Measurements from ENCODE around the gene ADD1.
A peak's percentile ranks its signal among the peaks of the same experiment; 100 is the strongest.

Gene ADD1

DNA sequence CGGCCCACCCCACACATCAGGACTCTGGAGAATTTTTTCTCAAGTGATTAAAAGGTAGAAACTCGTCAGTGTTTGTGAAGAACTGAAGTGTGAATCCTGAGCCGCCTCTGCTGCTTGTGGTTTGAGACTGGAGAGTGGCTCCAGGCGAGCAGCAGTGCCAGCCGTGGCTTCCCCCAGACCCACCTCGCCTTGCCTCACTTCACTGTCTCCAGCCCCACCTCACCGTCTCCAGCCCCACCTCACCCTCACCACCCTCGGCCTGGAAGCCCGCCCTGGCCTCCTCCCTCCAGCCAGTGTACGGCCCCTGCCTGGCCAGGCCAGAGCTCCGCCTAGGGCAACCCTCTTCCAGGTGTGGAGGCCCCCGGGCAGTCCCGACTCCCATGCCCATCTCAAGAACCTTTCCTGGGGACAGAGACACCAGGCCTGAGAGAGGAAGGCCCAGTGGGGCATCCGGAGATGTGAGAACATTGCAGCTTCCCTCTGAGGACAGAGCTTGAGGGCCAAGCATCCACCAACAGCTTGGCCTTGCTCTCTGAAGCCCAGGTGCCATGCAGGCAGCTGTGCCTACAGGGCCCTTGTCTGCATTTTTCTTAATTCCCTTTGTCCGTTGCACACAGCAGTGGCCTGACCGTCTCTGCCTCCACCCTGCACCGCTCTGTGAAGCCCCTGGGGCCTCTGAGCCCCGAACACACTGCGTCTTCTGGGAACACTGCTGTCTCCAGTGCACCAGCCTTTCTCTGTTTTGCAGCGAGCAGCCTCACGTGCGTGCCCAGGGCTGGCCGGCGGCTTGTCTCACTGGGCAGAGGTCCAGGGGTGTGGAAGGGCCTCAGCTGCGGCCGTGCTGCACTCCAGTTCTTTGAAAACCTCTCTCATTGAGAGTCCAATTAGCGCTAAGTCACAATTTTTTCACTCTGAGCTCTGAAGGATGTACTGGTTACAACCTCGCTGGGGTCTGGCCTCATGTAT is 37.0 kb upstream of the ADD1 start:
- TF ChIP-seq, protein P1, sequence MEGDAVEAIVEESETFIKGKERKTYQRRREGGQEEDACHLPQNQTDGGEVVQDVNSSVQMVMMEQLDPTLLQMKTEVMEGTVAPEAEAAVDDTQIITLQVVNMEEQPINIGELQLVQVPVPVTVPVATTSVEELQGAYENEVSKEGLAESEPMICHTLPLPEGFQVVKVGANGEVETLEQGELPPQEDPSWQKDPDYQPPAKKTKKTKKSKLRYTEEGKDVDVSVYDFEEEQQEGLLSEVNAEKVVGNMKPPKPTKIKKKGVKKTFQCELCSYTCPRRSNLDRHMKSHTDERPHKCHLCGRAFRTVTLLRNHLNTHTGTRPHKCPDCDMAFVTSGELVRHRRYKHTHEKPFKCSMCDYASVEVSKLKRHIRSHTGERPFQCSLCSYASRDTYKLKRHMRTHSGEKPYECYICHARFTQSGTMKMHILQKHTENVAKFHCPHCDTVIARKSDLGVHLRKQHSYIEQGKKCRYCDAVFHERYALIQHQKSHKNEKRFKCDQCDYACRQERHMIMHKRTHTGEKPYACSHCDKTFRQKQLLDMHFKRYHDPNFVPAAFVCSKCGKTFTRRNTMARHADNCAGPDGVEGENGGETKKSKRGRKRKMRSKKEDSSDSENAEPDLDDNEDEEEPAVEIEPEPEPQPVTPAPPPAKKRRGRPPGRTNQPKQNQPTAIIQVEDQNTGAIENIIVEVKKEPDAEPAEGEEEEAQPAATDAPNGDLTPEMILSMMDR (conservative IDR thresholded peaks at IDR 0.05; ENCODE audit: low read depth, low read length) = no peak
- DNase-seq (ENCODE audit: low read depth) = peak; percentile 57
- H3K4me3 ChIP-seq (ENCODE audit: low read depth, low read length) = no peak overlapping the region

DNA sequence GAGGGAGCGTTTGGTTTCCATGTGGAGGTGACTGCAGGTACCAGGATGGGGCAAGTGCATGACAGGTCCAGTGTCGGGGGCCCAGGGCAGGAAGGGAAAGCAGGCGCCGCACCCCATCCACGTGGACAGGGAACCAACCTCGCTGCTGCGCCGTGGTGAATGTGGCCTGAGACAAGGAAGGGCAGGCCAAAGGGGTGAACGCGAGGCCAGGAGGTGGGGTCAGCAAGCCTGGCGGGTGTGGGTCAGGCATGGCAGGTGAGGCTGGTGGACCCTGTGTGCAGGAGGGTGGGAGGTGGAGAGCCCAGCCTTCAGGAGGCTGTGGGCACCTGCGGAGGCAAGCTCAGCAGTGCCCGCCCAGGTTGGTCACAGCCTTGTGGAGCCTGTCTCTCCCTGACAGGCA is 36.1 kb upstream of the ADD1 start:
- no peak for DNase-seq (ENCODE audit: low read depth)
- TF ChIP-seq, protein P1 (conservative IDR thresholded peaks at IDR 0.05; ENCODE audit: low read depth, low read length) = no peak
- no peak overlapping the region for H3K4me3 ChIP-seq (ENCODE audit: low read depth, low read length)

DNA sequence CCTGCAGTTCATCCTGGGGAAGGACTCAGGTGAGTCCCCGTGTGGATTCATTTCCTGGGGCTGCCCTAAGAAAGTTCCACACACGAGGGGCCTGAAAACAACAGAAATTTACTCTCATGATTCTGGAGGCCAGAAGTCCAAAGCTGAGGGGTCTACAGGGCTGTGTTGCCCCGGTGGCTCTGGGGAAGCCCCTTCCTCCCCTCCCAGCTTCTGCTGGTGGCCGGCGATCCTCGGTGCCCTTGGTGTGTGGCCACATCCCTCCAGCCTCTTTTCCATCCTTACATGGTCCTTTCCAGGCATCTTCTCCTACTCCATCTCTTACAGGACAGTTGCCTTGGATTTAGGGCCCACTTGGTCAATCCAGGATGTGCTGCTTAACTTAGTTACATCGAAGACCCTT is 35.6 kb upstream of the ADD1 start:
- DNase-seq (ENCODE audit: low read depth) = no peak
- TF ChIP-seq, protein P1 (conservative IDR thresholded peaks at IDR 0.05; ENCODE audit: low read depth, low read length) = no peak
- H3K4me3 ChIP-seq (ENCODE audit: low read depth, low read length) = no peak overlapping the region

DNA sequence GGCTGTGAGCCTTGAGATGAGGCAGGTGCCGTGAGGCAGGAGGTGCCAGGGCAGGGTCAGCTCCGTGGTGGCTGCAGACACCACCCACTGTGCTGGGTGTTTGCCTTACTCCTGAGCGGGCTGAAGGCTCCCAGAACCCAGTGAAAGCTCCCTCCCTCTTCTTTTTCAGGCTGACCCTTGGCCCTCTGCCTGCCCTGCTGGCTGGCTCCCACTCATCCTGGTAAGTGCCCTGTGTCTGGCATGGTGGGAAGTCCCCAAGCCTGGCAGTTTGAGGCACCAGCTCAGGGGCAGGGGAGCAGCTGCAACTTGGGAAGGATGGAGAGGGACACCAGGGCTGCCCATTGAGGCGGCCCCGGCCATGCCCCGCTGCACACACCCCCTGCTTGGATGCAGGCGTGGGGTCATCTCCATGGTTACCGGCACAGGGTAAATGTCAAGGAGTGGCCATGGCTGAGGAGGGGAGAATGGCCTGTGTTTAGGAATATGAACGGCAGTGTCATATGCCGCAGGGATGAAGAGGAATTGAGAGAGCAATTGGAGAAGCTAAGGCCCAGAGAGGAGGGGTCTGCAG is 33.9 kb upstream of the ADD1 start:
- no peak overlapping the region for H3K4me3 ChIP-seq (ENCODE audit: low read depth, low read length)
- no peak for DNase-seq (ENCODE audit: low read depth)
- TF ChIP-seq, protein P1 (conservative IDR thresholded peaks at IDR 0.05; ENCODE audit: low read depth, low read length) = no peak

DNA sequence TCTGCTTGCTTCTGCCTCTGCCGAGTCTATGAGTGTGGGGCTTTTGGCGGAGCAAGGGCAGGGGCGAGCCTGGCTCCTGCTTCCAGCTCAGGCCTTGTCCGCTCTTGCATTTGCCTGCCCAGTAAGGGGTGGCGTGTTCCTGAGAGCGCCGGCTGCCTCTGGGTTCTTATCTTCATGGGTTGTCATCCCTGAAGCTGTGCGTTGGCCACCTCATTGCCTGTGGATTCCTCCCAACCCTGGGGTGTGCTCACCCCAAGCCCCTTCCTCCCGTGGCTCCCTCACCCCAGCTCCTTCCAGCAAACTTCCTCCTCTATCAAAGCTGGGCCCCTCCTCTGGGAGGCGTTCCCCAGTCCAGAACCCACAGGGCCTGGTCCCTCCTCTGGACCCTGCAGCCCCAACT is 33.3 kb upstream of the ADD1 start:
- TF ChIP-seq, protein P1 (conservative IDR thresholded peaks at IDR 0.05; ENCODE audit: low read depth, low read length) = no peak
- DNase-seq (ENCODE audit: low read depth) = no peak
- H3K4me3 ChIP-seq (ENCODE audit: low read depth, low read length) = no peak overlapping the region

DNA sequence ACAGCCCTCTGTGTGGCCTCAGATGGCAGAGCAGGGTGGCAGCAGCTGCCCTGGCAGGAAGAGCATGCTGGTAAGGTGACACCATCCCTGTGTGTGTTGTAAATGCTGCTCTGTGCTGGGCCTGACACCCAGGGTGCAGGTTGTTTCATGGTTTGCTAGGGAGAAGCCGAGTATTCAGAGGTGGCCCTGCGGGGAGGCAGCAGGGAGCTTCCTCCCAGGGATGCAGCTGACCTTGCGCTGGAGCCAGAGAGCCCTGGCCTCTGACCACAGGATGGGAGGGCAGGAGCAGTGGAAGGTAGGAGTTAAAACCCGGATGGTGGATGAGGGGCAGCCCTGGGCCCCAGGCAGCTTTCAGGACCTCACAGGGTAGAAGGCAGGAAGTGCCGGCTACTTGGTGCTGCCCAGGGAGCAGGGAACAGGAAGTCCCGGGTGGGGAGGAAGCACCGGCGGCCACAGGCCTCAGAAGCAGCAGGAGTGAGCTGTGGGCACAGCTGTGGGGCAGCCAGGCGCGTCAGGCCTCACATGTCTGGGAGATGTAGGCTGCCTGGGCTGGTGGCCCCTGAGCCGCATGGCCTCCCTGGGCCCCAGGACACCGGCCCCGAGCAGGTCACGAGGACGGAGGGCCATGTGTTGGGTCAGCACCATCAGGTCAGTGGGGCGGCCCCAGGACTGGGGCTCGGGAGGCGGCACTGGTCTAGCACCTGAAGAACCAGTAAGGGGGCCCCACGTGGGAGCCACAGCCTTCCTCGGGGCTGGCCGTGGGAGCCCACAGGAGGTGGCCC is 31.6 kb upstream of the ADD1 start:
- DNase-seq (ENCODE audit: low read depth) = peak; percentile 87

More for the DNA sequence above, 31.6 kb upstream of the ADD1 start:
- TF ChIP-seq, protein P1 (conservative IDR thresholded peaks at IDR 0.05; ENCODE audit: low read depth, low read length) = no peak
- peak overlapping the region; percentile 53 for H3K4me3 ChIP-seq (ENCODE audit: low read depth, low read length)
